SK-N-SH treated with all-trans-retinoic acid at 6 μM for 48 hours (cell line): ENCODE results near the gene ZNHIT2.
A peak's percentile ranks its signal among the peaks of the same experiment; 100 is the strongest.

Experiments
- ATAC-seq: fragments of 200-7000 bp; cut with Tn5 transposase; 3 replicates; pipeline ENCODE4 v1.9.1; 2020; ENCODE audit warnings: mild to moderate bottlenecking, moderate library complexity
- BACH2 ChIP-seq: fragments of 250-450 bp; sonication (Bioruptor Pico); IDR thresholded peaks from 2 replicates; pipeline ENCODE4 v1.9.0; 2021; ENCODE audit warnings: mild to moderate bottlenecking, borderline replicate concordance
- CSDC2 ChIP-seq: fragments of 250-450 bp; sonication (Bioruptor Pico); IDR thresholded peaks from 2 replicates; pipeline ENCODE4 v1.5.0; 2020; ENCODE audit warnings: mild to moderate bottlenecking, moderate library complexity
- CSRNP3 ChIP-seq: fragments of 250-450 bp; sonication (Bioruptor Pico); IDR thresholded peaks from 2 replicates; pipeline ENCODE4 v1.5.1; 2021; ENCODE audit warnings: mild to moderate bottlenecking, moderate library complexity
- ESRRG ChIP-seq: fragments of 250-450 bp; sonication (Bioruptor Pico); IDR thresholded peaks from 2 replicates; pipeline ENCODE4 v1.6.1; 2021; ENCODE audit warnings: mild to moderate bottlenecking
- GLIS3 ChIP-seq: fragments of 250-450 bp; sonication (Bioruptor Pico); IDR thresholded peaks from 2 replicates; pipeline ENCODE4 v1.5.0; 2020; ENCODE audit warnings: mild to moderate bottlenecking, moderate library complexity
- ISL1 ChIP-seq: fragments of 250-450 bp; sonication (Bioruptor Pico); IDR thresholded peaks from 2 replicates; pipeline ENCODE4 v2.1.2; 2022; ENCODE audit warnings: mild to moderate bottlenecking, moderate library complexity
- OSR1 ChIP-seq: fragments of 250-450 bp; sonication (Bioruptor Pico); IDR thresholded peaks from 2 replicates; pipeline ENCODE4 v1.8.0; 2022; ENCODE audit warnings: moderate library complexity, mild to moderate bottlenecking, inconsistent platforms
- PATZ1 ChIP-seq: fragments of 250-450 bp; sonication (Bioruptor Pico); IDR thresholded peaks from 2 replicates; pipeline ENCODE4 v1.8.0; 2020; ENCODE audit warnings: mild to moderate bottlenecking, moderate library complexity, borderline replicate concordance
- POU6F1 ChIP-seq: fragments of 250-450 bp; sonication (Bioruptor Pico); IDR thresholded peaks from 2 replicates; pipeline ENCODE4 v1.8.0; 2021; ENCODE audit warnings: low read depth, mild to moderate bottlenecking, moderate library complexity, borderline replicate concordance
- PPARA ChIP-seq: fragments of 250-450 bp; sonication (Bioruptor Pico); IDR thresholded peaks from 2 replicates; pipeline ENCODE4 v1.5.0; 2020; ENCODE audit warnings: mild to moderate bottlenecking, borderline replicate concordance
- RARB ChIP-seq: fragments of 250-450 bp; sonication (Bioruptor Pico); IDR thresholded peaks from 2 replicates; pipeline ENCODE4 v1.8.0; 2021; ENCODE audit warnings: mild to moderate bottlenecking, moderate library complexity
- SNAI2 ChIP-seq: fragments of 250-450 bp; sonication (Bioruptor Pico); IDR thresholded peaks from 2 replicates; pipeline ENCODE4 v1.5.0; 2020; ENCODE audit warnings: mild to moderate bottlenecking, moderate library complexity
- TCF4 ChIP-seq: fragments of 250-450 bp; sonication (Bioruptor Pico); IDR thresholded peaks from 2 replicates; pipeline ENCODE4 v1.8.0; 2021; ENCODE audit warnings: mild to moderate bottlenecking, moderate library complexity, borderline replicate concordance
- TOX ChIP-seq: fragments of 250-450 bp; sonication (Bioruptor Pico); IDR thresholded peaks from 2 replicates; pipeline ENCODE4 v1.8.0; 2021; ENCODE audit warnings: mild to moderate bottlenecking, moderate library complexity, borderline replicate concordance
- TSHZ2 ChIP-seq: fragments of 250-450 bp; sonication (Bioruptor Pico); IDR thresholded peaks from 2 replicates; pipeline ENCODE4 v1.5.0; 2020; ENCODE audit warnings: mild to moderate bottlenecking, moderate library complexity
- ZC3H10 ChIP-seq: fragments of 250-450 bp; sonication (Bioruptor Pico); IDR thresholded peaks from 2 replicates; pipeline ENCODE4 v1.5.1; 2021; ENCODE audit warnings: mild to moderate bottlenecking, moderate library complexity
- ZFP3 ChIP-seq: fragments of 250-450 bp; sonication (Bioruptor Pico); IDR thresholded peaks from 2 replicates; pipeline ENCODE4 v1.5.0; 2020; ENCODE audit warnings: mild to moderate bottlenecking, moderate library complexity
- ZFP30 ChIP-seq: fragments of 450-650 bp; formaldehyde crosslinking; IDR thresholded peaks from 2 replicates; pipeline ENCODE4 v1.5.0; 2022; ENCODE audit warnings: mild to moderate bottlenecking, moderate library complexity
- ZNF565 ChIP-seq: fragments of 450-650 bp; formaldehyde crosslinking; conservative IDR thresholded peaks from 2 replicates; pipeline ENCODE4 v1.5.0; 2020; ENCODE audit warnings: low read depth, mild to moderate bottlenecking, moderate library complexity
- ZNF70 ChIP-seq: fragments of 450-650 bp; formaldehyde crosslinking; IDR thresholded peaks from 2 replicates; pipeline ENCODE4 v1.5.0; 2020; ENCODE audit warnings: mild to moderate bottlenecking, moderate library complexity
- ZNF8 ChIP-seq: fragments of 450-650 bp; formaldehyde crosslinking; IDR thresholded peaks from 2 replicates; pipeline ENCODE4 v1.5.0; 2020; ENCODE audit warnings: mild to moderate bottlenecking, moderate library complexity

ZNHIT2 gene

GRCh38 chr11:65078786-65079342 lies 38.6 kb downstream of the ZNHIT2 start:
- ATAC-seq: no peak
- TF ChIP-seq ISL1 (CRISPR knock-in tag) (no peak), CSDC2 (CRISPR knock-in tag) (no peak), CSRNP3 (no peak), RARB (CRISPR knock-in tag) (no peak), ZC3H10 (CRISPR knock-in tag) (no peak), POU6F1 (CRISPR knock-in tag) (no peak), ZNF70 (no peak), PATZ1 (CRISPR knock-in tag) (no peak), OSR1 (CRISPR knock-in tag) (no peak), ZFP3 (CRISPR knock-in tag) (no peak), TCF4 (CRISPR knock-in tag) (no peak), ZNF8 (CRISPR knock-in tag) (no peak), ESRRG (CRISPR knock-in tag) (no peak), TOX (CRISPR knock-in tag) (no peak)

- TF ChIP-seq PPARA: no peak
- TF ChIP-seq BACH2: no peak
- no peak for TF ChIP-seq ZNF565 (CRISPR knock-in tag)
- TF ChIP-seq TSHZ2 (CRISPR knock-in tag): no peak
- TF ChIP-seq SNAI2 (CRISPR knock-in tag): no peak
- no peak for TF ChIP-seq TCF4 (CRISPR knock-in tag)
- no peak for TF ChIP-seq ZFP3 (CRISPR knock-in tag)
- TF ChIP-seq ZFP30: no peak
- no peak for TF ChIP-seq ISL1 (CRISPR knock-in tag)
- no peak for TF ChIP-seq GLIS3
- ATAC-seq: peak; percentile 90
Measured at GRCh38 chr11:65078151-65078550, 39.4 kb downstream of the ZNHIT2 start.

- ATAC-seq: no peak; the same call in 2 of the 3 replicates
- TF ChIP-seq ZNF565 (CRISPR knock-in tag): no peak
- no peak for TF ChIP-seq SNAI2 (CRISPR knock-in tag)
- TF ChIP-seq, all 23 proteins: peak for 0
Measured at GRCh38 chr11:65077451-65077850, 40.0 kb downstream of the ZNHIT2 start.

GRCh38 chr11:65072631-65072966 lies 44.9 kb downstream of the ZNHIT2 start:
- no peak for ATAC-seq
- TF ChIP-seq ZNF565 (CRISPR knock-in tag) (no peak), ZNF70 (no peak), PPARA (no peak), TSHZ2 (CRISPR knock-in tag) (no peak), TCF4 (CRISPR knock-in tag) (no peak), GLIS3 (no peak), CSRNP3 (no peak), ZNF8 (CRISPR knock-in tag) (no peak), ZC3H10 (CRISPR knock-in tag) (no peak), ISL1 (CRISPR knock-in tag) (no peak), SNAI2 (CRISPR knock-in tag) (no peak), ZFP3 (CRISPR knock-in tag) (no peak), BACH2 (no peak), ZFP30 (no peak), PATZ1 (CRISPR knock-in tag) (no peak)
